ENCODE data around the gene EIF2B2.

- no peak for TF ChIP-seq POLR2A (IDR thresholded peaks at IDR 0.05)
- TF ChIP-seq, protein P1, sequence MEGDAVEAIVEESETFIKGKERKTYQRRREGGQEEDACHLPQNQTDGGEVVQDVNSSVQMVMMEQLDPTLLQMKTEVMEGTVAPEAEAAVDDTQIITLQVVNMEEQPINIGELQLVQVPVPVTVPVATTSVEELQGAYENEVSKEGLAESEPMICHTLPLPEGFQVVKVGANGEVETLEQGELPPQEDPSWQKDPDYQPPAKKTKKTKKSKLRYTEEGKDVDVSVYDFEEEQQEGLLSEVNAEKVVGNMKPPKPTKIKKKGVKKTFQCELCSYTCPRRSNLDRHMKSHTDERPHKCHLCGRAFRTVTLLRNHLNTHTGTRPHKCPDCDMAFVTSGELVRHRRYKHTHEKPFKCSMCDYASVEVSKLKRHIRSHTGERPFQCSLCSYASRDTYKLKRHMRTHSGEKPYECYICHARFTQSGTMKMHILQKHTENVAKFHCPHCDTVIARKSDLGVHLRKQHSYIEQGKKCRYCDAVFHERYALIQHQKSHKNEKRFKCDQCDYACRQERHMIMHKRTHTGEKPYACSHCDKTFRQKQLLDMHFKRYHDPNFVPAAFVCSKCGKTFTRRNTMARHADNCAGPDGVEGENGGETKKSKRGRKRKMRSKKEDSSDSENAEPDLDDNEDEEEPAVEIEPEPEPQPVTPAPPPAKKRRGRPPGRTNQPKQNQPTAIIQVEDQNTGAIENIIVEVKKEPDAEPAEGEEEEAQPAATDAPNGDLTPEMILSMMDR (IDR thresholded peaks at IDR 0.05) = no peak
- TF ChIP-seq POLR2AphosphoS5 (IDR thresholded peaks at IDR 0.05) = no peak
Measured at GRCh38 chr14:75059642-75060041, 56.9 kb downstream of the EIF2B2 start.

Data from gastroesophageal sphincter (tissue), 3 donors.